Measurements from ENCODE around the gene MARCOL.

- no peak for TF ChIP-seq EZH2phosphoT487 (IDR thresholded peaks at IDR 0.05; ENCODE audit: borderline replicate concordance, low read length)
- no peak for TF ChIP-seq CTCF (IDR thresholded peaks at IDR 0.05; ENCODE audit: low read depth, low read length, poor library complexity, severe bottlenecking)
Measured at GRCh38 chr5:148201151-148201550, 37.2 kb upstream of the MARCOL start.
